DMS153 (cell line): Measurements from ENCODE around the gene ANAPC1.
"Not testable (repeated sequence)": the region's sequence is repeated elsewhere in the genome, so short reads cannot be mapped to it uniquely, and the experiment has no call there.

Source experiments
- DNase-seq: peaks from one replicate; lab custom pipeline; 2025; lab: John Stamatoyannopoulos, UW

The ANAPC1 gene, protein sequence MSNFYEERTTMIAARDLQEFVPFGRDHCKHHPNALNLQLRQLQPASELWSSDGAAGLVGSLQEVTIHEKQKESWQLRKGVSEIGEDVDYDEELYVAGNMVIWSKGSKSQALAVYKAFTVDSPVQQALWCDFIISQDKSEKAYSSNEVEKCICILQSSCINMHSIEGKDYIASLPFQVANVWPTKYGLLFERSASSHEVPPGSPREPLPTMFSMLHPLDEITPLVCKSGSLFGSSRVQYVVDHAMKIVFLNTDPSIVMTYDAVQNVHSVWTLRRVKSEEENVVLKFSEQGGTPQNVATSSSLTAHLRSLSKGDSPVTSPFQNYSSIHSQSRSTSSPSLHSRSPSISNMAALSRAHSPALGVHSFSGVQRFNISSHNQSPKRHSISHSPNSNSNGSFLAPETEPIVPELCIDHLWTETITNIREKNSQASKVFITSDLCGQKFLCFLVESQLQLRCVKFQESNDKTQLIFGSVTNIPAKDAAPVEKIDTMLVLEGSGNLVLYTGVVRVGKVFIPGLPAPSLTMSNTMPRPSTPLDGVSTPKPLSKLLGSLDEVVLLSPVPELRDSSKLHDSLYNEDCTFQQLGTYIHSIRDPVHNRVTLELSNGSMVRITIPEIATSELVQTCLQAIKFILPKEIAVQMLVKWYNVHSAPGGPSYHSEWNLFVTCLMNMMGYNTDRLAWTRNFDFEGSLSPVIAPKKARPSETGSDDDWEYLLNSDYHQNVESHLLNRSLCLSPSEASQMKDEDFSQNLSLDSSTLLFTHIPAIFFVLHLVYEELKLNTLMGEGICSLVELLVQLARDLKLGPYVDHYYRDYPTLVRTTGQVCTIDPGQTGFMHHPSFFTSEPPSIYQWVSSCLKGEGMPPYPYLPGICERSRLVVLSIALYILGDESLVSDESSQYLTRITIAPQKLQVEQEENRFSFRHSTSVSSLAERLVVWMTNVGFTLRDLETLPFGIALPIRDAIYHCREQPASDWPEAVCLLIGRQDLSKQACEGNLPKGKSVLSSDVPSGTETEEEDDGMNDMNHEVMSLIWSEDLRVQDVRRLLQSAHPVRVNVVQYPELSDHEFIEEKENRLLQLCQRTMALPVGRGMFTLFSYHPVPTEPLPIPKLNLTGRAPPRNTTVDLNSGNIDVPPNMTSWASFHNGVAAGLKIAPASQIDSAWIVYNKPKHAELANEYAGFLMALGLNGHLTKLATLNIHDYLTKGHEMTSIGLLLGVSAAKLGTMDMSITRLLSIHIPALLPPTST (N-terminal part only)

DNA sequence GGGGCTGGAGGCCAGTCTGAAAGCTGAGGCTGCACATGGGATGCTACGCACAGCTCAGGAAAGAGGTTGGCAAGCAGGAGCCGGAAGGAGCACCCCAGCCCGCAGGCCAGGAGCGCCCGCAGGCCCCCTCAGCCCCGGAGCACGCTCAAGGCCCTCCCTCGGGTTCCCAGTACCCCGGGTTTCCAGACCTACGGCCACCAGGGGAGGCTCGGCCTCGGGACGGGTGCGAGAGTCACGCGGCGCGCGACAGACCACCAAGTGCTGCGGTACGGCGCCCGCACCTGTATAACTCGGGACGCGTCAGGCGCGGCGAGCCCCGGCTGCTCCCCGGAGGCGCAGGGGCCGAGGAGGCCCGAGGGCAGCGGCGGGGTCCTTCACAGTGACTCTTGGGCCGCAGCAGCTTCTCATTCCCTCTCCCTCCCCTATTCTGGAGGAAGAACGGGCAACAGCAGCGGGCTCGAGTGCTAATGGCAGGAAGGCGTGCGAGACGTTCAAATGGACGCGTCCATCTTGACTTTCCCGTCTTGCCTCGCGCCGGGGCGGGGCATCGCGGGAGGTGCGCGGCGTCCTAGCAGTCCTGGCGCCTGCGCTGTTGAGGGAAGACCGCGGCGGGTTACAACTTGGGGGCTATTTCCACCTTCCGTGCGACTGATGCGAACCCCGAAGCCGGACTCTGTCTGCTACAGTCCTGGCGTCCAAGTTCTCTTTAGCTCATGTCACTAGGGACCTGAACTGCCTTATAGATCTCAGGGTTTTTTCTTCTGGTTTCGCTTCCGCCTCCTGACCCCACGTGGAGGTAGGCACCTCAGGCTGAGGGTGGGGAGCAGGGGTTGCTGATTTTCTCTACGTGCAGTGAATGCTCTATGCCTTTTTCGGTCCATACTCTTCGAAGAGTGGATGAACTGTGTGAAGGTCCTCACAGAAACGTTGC lies at the start of gene ANAPC1:
Gene ANAPC1, minus strand, starts transcription at position 533 of the 931 bp plus-strand sequence. CDS start 3,368 bp downstream, outside the sequence.
- peak; percentile 69 for DNase-seq

DNA sequence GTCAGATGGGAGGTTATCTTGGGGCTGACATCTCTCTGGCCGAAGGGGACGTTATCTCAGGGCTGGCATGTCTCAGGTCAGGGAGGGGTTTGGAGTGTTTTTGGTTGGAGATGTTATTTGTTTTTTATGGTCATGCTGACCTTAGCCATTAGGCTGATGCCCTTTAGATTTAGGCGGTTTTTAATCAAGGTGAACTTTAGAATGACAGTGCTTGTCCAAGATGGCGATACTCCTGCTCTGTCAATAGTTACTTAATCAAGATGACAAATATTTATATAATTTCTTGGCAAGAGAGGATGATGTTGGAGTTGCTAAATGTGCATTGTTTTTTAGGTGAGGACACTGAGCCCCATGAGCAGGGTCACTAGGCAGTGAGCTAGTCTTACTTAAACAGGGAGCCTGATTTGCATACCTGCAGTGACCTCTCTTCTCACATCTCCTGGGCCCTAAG lies 48.9 kb upstream of the ANAPC1 start:
- no peak for DNase-seq

- DNase-seq: no peak
Observed at GRCh38 chr2:111930875-111931274, 46.9 kb upstream of the ANAPC1 start.

DNA sequence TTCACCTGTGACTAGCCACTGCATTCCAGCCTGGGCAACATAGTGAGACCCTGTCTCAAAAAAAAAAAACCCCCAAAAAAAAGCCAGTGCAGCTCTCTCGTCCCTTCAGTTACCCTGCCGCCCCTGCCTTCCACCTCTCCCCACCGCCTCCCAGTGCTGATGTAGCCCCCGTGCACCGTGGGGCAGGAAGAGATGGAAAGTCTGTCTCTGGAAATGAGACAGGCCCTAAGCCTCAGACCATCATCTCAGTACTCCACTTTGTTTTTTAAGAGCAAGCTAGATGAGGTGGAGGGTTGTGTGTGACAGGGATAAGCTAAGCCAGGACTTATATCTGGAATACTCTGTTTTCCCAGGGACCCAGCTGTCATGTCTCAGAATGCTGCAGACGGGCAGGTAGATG lies 46.4 kb upstream of the ANAPC1 start:
- DNase-seq: no peak

DNA sequence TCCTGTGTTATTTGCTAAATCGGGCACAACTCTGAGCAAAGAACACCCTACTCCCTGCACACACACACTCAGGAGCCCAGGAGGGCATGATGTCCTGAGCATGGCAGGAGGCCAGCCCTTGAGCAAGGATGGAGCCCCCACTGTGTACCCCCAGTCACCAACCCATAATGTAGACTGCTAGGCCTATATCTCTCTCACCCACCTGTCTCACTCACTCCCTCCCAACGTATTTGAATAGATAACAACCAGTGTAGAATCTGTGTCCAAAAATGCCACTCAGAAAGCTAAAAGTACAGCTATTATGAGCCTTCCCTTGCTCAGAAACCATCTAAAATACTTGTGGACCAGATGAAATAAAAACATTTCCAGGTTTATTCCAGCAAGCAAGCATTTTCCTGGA lies 43.7 kb upstream of the ANAPC1 start:
- no peak for DNase-seq

DNA sequence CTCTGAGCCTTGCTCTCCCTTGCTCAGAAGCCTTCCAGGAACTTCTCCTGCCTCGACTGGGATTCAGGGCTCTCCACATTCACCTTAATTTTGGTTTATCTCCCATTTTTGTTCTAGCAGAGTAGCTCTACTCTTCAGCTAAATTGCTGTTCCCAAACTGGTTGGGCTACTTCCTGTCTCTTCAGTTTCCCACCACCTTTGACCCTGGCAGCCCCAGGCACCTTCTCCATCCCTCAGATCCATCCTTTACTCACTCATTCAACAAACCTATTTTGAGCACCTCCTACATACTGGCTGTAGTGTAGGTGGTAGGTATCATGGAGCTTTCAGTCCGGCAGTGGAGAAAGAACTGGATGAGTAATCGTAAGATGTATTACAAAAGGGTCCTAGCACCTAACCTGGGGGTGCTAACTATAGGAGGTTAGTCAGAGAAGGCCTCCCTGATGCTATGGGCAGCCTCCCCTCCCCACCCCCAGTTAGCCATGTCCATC lies 40.7 kb upstream of the ANAPC1 start:
- DNase-seq: no peak

DNA sequence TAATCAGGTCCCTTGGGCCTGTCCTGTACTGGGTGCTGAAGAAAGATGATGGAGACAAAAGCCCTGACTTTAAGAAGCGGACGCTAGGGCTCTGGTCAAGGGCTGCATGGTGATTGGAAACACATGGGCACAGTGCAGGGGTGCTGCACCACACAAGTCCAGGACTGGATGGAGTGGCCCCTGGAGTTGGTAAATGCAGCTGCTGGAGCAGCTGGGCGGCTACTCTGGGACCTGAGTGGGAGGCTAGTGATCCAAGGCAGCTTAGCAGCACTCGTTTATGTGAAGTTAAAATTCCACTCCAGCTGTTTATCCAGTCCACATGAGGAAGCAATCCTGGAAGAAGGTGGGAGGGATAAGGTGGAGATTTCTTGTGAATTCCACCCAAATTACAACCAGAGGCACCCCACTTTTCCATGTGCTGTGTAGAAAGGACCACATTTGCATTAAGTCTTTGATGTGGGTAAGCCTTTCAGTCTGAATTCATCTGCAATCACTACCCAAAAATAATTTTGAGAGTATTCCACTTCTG lies 39.3 kb upstream of the ANAPC1 start:
- DNase-seq: no peak

- DNase-seq: no peak
Observed at GRCh38 chr2:111919794-111920608, 36.0 kb upstream of the ANAPC1 start.

GRCh38 chr2:111919365-111919764 lies 35.4 kb upstream of the ANAPC1 start:
- no peak for DNase-seq

GRCh38 chr2:111918383-111918806 lies 34.4 kb upstream of the ANAPC1 start:
- DNase-seq: no peak

GRCh38 chr2:111917106-111917505 lies 33.1 kb upstream of the ANAPC1 start:
- DNase-seq: no peak

DNA sequence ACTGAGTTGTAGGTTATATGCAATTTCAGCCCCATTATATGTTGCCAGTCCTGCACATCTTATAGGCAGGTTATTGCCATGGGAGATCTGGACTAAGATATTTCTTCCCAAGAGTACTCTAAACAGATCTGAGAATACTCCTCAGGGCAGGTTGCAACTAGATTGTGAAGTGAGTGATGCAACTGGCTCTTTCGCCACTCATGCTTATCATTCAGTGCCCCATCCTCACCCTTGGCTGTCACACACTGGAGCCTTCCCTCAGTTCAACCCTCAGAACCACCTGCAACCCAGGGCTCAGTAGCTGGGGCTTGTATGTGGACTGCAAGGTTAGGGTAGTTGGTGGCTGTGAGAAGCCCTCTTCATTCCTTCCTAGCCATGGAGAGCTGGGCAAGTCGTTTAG lies 28.6 kb upstream of the ANAPC1 start:
- DNase-seq: no peak

DNA sequence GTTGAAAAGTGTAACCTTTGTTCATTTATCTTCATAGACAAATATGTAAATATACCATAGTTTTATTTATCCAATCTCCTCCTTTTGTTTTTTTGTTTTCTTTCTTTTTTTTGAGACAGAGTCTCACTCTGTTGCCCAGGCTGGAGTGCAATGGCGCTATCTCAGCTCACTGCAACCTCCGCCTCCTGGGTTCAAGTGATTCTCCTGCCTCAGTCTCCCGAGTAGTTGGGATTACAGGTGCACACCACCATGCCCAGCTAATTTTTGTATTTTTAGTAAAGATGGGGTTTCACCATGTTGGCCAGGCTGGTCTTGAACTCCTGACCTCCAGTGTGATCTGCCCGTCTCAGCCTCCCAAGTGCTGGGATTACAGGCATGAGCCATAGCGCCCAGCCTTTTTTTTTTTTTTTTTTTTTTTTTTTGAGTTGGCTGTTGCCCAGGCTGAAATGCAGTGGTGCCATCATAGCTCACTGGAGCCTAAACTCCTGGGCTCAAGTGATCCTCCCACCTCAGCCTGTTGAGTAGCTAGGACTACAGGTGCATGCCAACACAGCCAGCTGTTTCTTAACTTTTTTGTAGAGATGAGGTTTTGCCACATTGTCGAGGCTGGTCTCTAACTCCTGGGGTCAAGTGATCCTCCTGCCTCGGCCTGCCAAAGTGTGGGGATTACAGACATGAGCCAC lies 27.4 kb upstream of the ANAPC1 start:
- DNase-seq: not testable (repeated sequence)

DNA sequence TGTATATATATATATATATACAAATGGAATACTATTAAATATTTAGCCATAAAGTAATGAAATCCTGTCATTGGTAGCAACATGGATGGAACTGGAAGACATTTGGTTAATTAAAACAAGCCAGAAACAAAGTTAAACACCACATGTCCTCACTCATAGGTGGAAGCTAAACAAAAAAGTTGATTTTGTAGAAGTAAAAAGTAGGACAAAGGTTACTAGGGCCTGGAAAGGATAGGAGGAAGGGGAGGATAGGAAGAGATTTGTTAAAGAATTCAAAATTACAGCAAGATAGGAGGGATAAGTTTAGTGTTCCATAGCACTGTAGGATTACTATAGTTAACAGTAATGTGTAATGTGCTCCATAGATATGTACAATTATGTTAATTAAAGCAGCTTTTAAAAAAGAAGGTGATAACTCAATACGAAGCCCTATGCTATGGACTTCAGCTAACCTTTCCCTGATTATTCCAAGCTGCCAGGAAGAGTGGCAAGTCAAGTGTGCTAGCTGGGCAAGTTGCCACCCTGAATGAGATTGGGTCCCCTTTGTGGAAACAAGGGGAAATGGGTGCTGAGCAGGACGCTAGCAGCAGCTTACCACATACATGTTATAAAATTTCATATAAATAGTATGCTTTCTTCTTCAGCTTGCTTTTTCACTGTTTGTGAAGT lies 26.8 kb upstream of the ANAPC1 start:
- no peak for DNase-seq

DNA sequence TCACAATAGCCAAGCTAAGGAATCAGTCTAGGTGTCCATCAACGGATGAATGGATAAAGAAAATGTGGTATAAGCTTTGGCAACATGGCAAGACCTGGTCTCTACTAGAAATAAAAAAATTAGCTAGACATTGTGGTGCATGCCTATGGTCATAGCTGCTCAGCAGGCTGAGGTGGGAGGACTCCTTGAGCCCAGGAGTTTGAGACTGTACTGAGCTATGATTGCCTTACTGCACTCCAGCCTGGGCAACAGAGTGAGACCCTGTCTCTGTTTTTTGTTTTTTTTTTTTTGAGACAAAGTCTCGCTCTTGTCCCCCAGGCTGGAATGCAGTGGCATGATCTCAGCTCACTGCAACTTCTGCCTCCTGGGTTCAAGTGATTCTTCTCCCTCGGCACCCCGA lies 26.0 kb upstream of the ANAPC1 start:
- DNase-seq: not testable (repeated sequence)

GRCh38 chr2:111909079-111909478 lies 25.1 kb upstream of the ANAPC1 start:
- DNase-seq: no peak

DNA sequence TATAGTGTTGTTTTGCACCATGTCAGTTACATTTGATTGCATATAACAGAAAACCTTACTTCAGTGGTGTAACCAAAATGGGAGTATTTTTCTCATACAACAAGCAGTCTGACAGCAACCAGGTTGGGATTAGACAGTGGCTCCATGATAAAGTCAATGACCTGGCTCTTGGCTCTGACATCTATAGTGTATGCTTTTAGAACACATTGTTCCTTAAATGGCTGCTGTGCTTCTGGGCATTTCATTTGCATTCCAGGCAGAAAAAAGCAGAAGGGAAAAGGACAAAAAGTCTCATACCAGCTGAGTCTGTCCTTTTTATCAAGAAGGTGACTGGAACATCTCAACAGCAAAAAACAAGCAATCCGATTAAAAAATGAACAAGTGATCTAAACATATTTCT lies 24.6 kb upstream of the ANAPC1 start:
- no peak for DNase-seq

DNA sequence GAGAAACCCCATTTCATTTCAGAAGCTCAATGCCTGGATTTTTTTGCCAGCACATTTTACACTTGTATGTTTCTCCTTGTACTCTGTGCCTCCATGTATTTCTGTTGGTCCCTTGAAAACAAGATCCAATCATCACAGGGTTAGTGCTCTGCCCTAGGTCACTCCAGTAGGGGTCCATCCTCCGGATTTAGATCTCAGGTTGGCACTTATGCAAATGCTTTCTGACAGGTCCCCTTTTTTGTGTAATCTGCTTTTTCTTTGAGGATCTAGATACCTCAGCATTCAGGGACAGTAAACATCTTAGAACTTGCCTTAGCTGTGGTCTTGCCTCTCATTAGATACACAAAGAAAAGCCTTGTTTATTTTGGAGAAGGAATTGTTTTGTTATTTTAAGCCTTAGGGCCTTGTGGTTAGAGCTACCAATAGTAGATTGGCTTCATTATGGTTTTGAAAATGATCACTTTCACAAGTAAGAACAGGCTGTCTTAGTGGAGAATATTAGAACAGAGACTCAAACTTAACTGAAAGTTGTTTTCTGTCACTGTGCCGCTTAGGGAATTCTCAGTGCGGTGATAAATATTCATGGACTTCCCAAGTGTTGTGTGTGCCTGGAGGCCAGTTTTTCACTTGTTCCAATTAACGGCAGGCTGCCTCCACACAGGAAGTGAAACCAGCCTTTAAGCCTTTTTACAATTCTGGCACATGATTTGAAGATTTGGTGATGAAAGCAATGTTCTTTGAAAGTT lies 22.2 kb upstream of the ANAPC1 start:
- DNase-seq: no peak
